ENCODE measurements around the gene MLX.

DNA sequence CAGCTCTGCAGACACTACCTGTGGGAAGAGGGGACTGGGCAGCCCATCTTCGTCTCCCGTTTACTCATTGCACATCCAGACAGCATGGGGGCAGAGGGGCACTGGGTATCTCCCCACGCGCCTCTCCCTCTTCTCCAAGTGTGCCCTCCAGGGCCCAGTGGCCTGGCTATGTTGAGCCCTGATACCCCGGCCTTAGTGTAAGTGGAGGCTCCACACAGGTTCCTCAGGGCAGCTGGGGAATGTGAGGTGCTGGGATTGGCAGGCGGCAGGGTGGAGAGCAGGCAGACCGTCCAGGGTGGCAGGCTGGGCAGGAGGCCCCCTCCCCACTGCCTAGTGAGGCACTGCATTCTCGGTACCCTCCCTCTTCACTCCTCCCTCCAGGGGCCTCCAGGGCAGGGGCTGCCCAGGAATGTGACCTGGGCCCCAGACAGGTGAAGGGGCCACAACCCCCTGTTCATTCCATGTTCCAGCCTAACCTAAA, 44.1 kb upstream of the MLX start:
- TF ChIP-seq, protein P1, sequence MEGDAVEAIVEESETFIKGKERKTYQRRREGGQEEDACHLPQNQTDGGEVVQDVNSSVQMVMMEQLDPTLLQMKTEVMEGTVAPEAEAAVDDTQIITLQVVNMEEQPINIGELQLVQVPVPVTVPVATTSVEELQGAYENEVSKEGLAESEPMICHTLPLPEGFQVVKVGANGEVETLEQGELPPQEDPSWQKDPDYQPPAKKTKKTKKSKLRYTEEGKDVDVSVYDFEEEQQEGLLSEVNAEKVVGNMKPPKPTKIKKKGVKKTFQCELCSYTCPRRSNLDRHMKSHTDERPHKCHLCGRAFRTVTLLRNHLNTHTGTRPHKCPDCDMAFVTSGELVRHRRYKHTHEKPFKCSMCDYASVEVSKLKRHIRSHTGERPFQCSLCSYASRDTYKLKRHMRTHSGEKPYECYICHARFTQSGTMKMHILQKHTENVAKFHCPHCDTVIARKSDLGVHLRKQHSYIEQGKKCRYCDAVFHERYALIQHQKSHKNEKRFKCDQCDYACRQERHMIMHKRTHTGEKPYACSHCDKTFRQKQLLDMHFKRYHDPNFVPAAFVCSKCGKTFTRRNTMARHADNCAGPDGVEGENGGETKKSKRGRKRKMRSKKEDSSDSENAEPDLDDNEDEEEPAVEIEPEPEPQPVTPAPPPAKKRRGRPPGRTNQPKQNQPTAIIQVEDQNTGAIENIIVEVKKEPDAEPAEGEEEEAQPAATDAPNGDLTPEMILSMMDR (conservative IDR thresholded peaks at IDR 0.05; ENCODE audit: low read length), result no peak
- TF ChIP-seq EZH2phosphoT487 (IDR thresholded peaks at IDR 0.05; ENCODE audit: borderline replicate concordance), result no peak
